ENCODE data around the gene ANKS1B. TPM values are rescaled to one million over a fixed set of nuclear protein-coding genes. Genes with fewer than 3 reads are reported as not detected.

Gene ANKS1B
- total RNA-seq, 4 donors from 2014 or later = 1.5 to 5.5 (median 4.4) TPM

DNA sequence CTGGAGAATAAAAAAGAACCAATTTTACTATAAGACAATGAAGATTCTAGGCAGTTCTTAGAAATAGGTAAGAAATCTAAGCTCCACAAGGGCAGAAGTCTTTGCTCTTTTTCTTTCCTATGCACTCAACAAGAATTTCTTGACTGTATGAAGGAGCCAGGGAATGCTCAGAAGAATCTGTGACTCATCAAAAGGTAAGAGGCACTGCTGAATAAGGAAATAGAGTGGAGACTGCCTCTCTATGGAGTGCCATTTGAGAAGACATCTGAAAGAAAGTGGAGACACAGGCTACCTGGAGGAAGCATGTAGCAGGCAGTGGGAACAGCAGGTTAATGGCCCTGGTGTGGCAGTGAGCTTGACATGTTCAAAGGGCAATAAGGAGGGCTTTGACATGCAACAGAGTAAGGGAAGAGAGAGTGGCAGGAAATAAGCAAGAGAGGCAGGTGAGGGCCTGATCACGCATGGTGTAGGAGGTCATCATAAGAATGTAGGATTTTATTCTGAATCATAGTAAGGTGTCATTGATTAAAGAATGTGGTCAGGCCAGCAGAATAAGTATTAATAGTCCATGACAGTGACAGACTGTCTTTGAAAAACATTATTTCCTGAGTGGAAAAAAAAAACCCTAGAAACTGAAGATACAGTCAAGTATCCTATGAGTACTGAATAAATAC is 783.9 kb downstream of the ANKS1B start:
- intact Hi-C loops (cut with DNase I; ENCODE audit: low total_unique reads) = no loop called here
- DNase-seq (ENCODE audit: low spot score in 2 of 2) = no peak
- TF ChIP-seq, protein P1, sequence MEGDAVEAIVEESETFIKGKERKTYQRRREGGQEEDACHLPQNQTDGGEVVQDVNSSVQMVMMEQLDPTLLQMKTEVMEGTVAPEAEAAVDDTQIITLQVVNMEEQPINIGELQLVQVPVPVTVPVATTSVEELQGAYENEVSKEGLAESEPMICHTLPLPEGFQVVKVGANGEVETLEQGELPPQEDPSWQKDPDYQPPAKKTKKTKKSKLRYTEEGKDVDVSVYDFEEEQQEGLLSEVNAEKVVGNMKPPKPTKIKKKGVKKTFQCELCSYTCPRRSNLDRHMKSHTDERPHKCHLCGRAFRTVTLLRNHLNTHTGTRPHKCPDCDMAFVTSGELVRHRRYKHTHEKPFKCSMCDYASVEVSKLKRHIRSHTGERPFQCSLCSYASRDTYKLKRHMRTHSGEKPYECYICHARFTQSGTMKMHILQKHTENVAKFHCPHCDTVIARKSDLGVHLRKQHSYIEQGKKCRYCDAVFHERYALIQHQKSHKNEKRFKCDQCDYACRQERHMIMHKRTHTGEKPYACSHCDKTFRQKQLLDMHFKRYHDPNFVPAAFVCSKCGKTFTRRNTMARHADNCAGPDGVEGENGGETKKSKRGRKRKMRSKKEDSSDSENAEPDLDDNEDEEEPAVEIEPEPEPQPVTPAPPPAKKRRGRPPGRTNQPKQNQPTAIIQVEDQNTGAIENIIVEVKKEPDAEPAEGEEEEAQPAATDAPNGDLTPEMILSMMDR (IDR thresholded peaks at IDR 0.05) = no peak
- no peak for TF ChIP-seq POLR2A (IDR thresholded peaks at IDR 0.05)
- no peak overlapping the region for H3K4me3 ChIP-seq (ENCODE audit: low read depth, poor library complexity, severe bottlenecking)
- 0 to 45% methylated on average over 1 of the region's 1 CpG for WGBS, 2 donors

DNA sequence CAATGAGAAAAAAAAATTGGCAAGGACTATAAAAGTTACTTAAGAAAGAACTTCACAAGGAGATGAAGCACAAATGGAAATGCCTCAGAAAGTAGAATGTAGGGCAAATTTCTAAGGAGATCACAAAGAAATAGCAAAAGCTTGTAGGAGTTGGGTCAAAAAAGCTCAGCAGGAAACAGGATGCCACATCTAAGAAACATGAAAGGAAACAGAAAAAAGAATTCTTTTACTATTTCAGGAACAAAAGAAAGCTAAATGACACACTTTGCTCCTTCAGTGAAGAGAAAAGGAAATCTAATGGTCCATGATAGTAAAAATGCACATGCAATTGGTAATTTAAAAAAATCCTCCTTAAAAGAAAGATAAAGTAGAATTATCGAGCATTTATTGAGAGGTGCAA is 789.3 kb downstream of the ANKS1B start:
- intact Hi-C loops (cut with DNase I; ENCODE audit: low total_unique reads) = no loop called here
- TF ChIP-seq, protein P1 (IDR thresholded peaks at IDR 0.05) = no peak
- no peak for TF ChIP-seq POLR2A (IDR thresholded peaks at IDR 0.05)
- no peak overlapping the region for H3K4me3 ChIP-seq (ENCODE audit: low read depth, poor library complexity, severe bottlenecking)
- WGBS, 2 donors = 89 to 93% methylated on average over 1 of the region's 1 CpG
- DNase-seq (ENCODE audit: low spot score in 2 of 2) = no peak

DNA sequence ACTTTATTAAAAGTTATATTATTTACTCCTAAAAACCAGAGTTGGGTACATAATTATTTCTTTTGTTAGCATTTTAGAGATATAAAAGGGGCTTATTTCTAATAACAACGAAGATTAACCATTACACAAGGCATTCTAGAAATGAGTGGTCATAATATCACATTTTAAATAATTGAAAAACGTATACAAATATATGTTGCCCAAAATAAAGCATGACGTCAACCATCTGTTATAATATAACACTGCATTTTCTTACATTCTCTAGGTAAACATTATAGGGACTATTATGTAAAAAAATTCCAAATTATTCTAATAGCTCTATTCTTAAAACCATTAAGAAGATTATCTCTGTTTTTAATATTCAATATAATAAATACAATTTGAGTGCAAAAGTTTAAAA is 792.2 kb downstream of the ANKS1B start:
- intact Hi-C loops (cut with DNase I; ENCODE audit: low total_unique reads) = no loop called here
- H3K4me3 ChIP-seq (ENCODE audit: low read depth, poor library complexity, severe bottlenecking) = no peak overlapping the region
- TF ChIP-seq, protein P1 (IDR thresholded peaks at IDR 0.05) = no peak
- no peak for TF ChIP-seq POLR2A (IDR thresholded peaks at IDR 0.05)
- DNase-seq (ENCODE audit: low spot score in 2 of 2) = no peak
- WGBS, 2 donors = 71 to 84% methylated on average over 3 of the region's 3 CpGs

DNA sequence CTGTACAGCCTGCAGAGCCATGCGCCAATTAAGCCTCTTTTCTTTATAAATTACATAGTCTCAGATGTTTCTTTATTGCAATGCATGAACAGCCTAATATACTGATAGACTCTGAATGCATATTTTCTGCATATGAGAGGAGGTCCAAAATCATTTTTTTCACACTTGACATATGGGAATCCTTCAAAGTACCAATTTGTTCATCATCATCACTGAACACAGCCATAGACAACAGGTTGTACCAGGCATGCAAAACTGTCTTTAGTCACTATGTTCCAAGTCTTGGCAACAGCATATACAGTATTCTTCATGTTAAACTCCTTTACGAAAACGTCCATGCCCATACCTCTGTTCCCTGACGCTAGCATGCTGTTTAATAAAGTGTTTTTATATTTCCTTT is 807.9 kb downstream of the ANKS1B start:
- 77 to 93% methylated on average over 4 of the region's 4 CpGs for WGBS, 2 donors
- H3K4me3 ChIP-seq (ENCODE audit: low read depth, poor library complexity, severe bottlenecking) = no peak overlapping the region
- no peak for TF ChIP-seq POLR2A (IDR thresholded peaks at IDR 0.05)
- TF ChIP-seq, protein P1 (IDR thresholded peaks at IDR 0.05) = no peak
- intact Hi-C loops (cut with DNase I; ENCODE audit: low total_unique reads) = no loop called here
- DNase-seq (ENCODE audit: low spot score in 2 of 2) = no peak

DNA sequence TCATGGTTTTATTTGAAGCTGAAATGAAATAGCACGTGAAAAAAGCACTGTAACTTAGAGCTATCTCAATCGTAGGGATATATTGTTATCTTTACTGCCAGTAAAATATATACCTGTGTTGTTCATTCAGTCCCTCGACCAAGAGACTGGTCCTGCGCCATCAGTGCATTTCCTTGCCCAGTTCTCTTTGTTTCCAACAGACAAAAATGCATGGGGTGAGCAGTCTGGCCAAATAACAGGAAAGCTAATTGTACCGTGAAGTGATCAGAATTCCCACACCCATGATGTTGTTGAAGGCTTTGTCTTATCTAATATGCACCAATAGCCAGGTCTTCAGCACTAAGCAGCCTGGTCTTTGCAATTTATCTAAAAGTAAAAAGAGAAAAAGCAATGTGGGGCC is 814.3 kb downstream of the ANKS1B start:
- 81 to 83% methylated on average over 5 of the region's 5 CpGs for whole genome bisulfite sequencing, 2 donors
- H3K4me3 ChIP-seq (ENCODE audit: low read depth, poor library complexity, severe bottlenecking) = no peak overlapping the region
- DNase-seq (ENCODE audit: low spot score in 2 of 2) = no peak

More for the DNA sequence above, 814.3 kb downstream of the ANKS1B start:
- intact Hi-C loops (cut with DNase I; ENCODE audit: low total_unique reads) = no loop called here
- TF ChIP-seq, protein P1 (IDR thresholded peaks at IDR 0.05) = no peak
- TF ChIP-seq POLR2A (IDR thresholded peaks at IDR 0.05) = no peak
